GM19238 (cell line): ENCODE data around the gene CPAMD8.

Experiments used
- DNase-seq: peaks from one replicate; pipeline ENCODE4 v3.0.0; 2011; ENCODE audit warnings: low spot score; ENCODE audit not compliant: insufficient read length

The CPAMD8 gene

GRCh38 chr19:17026706-17027534 lies at the start of gene CPAMD8:
Gene CPAMD8, minus strand, starts transcription at chr19:17026810. Its CDS starts 168 bp downstream, at chr19:17026642.
- DNase-seq = no peak

GRCh38 chr19:17075864-17076542 lies 49.4 kb upstream of the CPAMD8 start:
- DNase-seq = peak; percentile 41

GRCh38 chr19:17075035-17075863 lies 48.6 kb upstream of the CPAMD8 start, which contains the start of the genes HAUS8 and MYO9B:
Gene HAUS8, minus strand, starts transcription at chr19:17075452. Its CDS starts 30 bp downstream, at chr19:17075422.
Gene MYO9B, plus strand, starts transcription at chr19:17075777. Its CDS starts 25,941 bp downstream, at chr19:17101718.
- DNase-seq = peak; percentile 91

- DNase-seq = no peak
Measured at GRCh38 chr19:17074634-17075034, 48.0 kb upstream of the CPAMD8 start.

GRCh38 chr19:17073869-17074633 lies 47.4 kb upstream of the CPAMD8 start:
- DNase-seq = no peak

- DNase-seq = no peak
Measured at GRCh38 chr19:17070912-17071311, 44.3 kb upstream of the CPAMD8 start.

- DNase-seq = no peak
Measured at GRCh38 chr19:17070421-17070820, 43.8 kb upstream of the CPAMD8 start.

- DNase-seq = no peak
Measured at GRCh38 chr19:17069193-17069592, 42.6 kb upstream of the CPAMD8 start.

- DNase-seq = no peak
Measured at GRCh38 chr19:17063428-17063827, 36.8 kb upstream of the CPAMD8 start.

- DNase-seq = no peak
Measured at GRCh38 chr19:17061691-17062090, 35.1 kb upstream of the CPAMD8 start.

- no peak for DNase-seq
Measured at GRCh38 chr19:17061205-17061604, 34.6 kb upstream of the CPAMD8 start.

- DNase-seq = no peak
Measured at GRCh38 chr19:17060802-17061201, 34.2 kb upstream of the CPAMD8 start.

- DNase-seq = no peak
Measured at GRCh38 chr19:17058236-17058635, 31.6 kb upstream of the CPAMD8 start.

- DNase-seq = no peak
Measured at GRCh38 chr19:17055636-17056035, 29.0 kb upstream of the CPAMD8 start.

GRCh38 chr19:17054746-17055145 lies 28.1 kb upstream of the CPAMD8 start:
- no peak for DNase-seq

GRCh38 chr19:17052439-17052838 lies 25.8 kb upstream of the CPAMD8 start:
- DNase-seq = no peak

- no peak for DNase-seq
Measured at GRCh38 chr19:17049711-17050280, 23.2 kb upstream of the CPAMD8 start.

- DNase-seq = no peak
Measured at GRCh38 chr19:17048885-17049453, 22.4 kb upstream of the CPAMD8 start.

- no peak for DNase-seq
Measured at GRCh38 chr19:17045907-17046502, 19.4 kb upstream of the CPAMD8 start.

GRCh38 chr19:17043744-17044143 lies 17.1 kb upstream of the CPAMD8 start:
- no peak for DNase-seq
